ENCODE results near the gene PHC1.

- TF ChIP-seq POLR2A (IDR thresholded peaks at IDR 0.05; ENCODE audit: low read depth, low read length) (no peak), POLR2AphosphoS5 (IDR thresholded peaks at IDR 0.05; ENCODE audit: low read depth, low read length) (no peak), TAF1 (IDR thresholded peaks at IDR 0.05; ENCODE audit: borderline replicate concordance, low read depth, low read length) (no peak)
These were observed 73.4 kb downstream of the PHC1 start for GRCh38 chr12:8987685-8988084.
